ENCODE data around the gene MGST3.
A peak's percentile ranks its signal among the peaks of the same experiment; 100 is the strongest.
"Not testable (repeated sequence)": the region's sequence is repeated elsewhere in the genome, so short reads cannot be mapped to it uniquely, and the experiment has no call there.

The MGST3 gene

DNA sequence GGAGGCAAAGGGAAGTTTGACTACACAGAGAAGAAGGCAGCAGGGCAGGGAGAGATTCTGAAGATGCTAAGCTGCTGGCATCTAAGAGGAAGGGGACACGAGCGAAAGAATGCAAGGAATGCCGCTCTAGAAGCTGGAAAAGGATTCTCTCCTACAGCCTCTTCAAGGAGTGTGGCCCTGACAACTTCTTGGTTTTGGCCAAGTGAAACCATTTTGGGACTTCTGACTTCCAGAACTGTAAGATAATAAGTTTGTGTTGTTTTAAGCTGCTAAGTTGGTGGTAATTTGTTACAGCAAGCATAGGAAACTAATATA, 28.5 kb downstream of the MGST3 start:
- no peak for DNase-seq

DNA sequence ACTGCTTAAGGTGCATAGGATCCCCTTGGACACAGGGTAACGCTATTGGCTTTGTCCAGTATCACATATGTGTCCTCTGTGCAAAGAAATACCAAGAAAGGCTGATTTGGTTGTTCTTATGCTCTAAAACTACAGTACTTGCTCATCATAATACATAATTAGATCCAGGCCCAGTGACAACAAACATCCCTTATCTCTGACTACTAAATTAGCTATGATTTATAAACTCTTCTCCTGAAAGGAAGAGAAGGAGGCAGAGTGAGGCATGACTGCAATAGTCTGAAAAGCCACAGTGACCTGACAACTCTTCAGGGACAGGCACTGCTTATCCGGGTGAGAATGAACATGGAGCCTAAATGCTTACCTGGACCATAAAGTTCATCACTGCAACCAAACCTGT, 30.7 kb downstream of the MGST3 start:
- no peak for DNase-seq

DNA sequence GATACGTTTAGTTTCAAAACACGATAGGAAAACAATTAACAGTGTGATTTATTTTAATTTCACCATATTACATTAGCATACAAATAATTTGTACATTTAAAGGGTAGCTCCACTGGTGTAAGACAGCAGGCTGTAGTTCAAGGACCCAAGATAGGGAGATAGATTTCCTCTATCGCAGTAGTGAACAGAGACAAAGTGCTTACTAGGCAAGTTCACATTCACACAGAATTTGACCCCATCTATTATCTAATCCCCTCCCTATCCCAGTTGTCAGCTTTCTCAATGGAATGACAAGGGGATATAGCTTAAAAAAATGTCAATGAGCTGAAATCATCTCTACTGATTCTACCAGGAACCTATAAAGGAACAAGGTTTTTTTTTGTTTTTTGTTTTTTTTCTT, 31.2 kb downstream of the MGST3 start:
- DNase-seq, result no peak

DNA sequence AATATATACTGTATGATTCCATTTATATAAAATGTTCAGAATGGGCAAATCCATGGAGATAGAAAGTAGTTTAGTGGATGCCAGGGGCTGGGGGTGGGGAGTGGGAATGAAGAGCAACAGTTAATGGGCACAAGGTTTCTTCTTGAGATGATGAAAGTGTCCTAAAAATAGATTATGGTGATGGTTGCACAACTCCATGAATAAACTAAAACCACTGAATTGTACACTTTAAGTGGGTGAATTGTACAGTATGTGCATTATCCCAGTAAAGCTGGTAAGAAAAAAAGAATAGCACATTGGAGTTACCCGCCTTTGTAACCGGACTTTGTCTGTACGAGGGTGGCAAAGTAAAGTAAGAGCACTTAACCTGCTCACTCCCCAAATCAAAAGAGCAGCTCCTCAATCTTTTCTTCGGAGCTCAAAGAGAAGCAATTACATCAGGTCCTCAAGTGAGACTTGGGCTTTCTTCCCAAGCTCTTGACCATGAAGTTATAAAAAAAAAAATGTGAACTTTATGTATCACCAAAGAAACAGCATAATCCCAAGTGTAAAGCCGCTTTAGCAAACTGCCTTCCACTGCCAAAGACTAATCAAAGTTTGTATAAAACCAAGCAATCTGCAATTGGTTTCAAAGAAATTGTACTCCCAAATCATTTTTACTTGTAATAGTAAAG, 35.3 kb downstream of the MGST3 start:
- DNase-seq, result no peak

DNA sequence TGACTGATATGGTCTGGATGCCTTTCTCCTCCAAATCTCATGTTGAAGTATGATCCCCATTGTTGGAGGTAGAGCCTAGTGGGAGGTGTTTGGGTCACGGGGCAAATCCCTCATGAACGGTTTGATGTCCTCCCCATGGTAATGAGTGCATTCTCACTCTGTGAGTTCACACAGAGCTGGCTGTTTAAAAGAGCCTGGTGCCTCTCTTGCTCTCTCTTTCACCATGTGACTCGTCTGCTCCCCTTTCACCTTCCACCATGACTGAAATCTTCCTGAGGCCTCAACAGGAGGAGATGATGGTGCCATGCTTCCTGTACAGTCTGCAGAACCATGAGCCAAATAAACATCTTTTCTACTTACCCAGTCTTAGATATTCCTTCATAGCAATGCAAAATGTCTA, 37.1 kb downstream of the MGST3 start:
- no peak for DNase-seq

DNA sequence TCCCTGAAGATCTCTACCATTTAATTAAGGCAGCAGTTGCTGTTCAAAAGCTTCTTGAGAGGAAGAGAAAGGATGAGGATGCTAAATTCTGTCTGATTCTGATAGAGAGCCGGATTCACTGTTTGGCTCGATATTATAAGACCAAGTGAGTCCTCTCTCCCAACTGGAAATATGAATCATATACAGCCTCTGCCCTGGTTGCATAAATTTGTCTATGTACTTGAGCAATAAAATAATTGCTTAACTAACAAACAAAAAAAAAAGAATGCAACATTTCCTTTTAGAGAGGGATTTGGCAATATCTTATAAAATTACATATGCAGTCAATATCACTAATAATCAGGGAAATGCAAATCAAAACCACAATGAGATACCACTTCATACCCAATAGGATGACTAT, 40.5 kb downstream of the MGST3 start:
- no peak for DNase-seq

DNA sequence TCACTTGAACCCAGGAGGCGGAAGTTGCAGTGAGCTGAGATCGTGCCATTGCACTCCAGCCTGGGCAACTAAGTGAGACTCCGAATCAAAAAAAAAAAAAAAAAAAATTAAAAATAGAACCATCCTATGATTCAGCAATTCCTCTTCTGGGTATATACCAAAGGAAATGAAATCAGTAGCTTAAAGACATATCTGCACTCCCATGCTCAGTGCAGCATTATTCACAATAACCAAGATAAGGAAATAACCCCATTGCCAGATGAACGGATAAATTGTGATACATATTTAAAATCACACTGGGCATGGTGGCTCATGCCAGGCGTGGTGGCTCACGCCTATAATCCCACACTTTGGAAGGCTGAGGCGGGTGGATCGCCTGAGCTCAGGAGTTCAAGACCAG, 43.6 kb downstream of the MGST3 start:
- no peak for DNase-seq

DNA sequence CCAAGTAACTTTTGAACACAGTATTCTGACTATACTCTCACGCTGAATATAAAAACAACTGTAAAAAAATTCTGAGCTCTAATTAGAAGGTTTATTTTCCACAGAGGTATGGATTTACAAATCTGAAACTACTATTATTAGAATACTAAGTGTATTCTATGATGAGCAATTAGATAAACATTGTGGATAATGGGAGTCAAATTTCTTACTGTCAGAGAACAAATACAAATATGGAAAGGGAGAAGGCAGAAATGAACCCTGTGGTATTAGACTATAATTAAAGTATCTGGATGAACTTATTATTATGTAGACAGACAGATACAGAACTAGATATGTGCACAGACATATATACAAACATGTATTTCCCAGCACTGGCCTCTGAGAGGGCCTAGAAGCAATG, 44.8 kb downstream of the MGST3 start:
- no peak for DNase-seq

DNA sequence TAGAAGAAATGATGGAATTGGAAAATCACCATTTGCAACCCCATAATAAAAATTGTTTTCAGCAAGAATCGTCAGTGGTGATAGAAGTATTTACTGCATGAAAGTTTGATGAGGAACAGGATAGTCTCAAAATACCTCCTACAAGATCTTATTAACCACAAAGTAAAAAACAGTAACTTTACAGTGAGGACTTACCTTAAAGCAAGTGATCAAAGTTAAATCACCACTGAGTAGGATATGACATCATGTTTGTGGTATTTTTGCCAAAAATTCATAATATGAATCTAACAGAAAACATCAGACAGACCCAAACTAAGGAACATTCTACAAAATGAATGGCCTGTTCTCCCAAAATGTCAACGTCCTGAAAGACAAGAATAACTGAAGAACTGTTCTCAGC, 47.5 kb downstream of the MGST3 start:
- DNase-seq, result no peak

DNA sequence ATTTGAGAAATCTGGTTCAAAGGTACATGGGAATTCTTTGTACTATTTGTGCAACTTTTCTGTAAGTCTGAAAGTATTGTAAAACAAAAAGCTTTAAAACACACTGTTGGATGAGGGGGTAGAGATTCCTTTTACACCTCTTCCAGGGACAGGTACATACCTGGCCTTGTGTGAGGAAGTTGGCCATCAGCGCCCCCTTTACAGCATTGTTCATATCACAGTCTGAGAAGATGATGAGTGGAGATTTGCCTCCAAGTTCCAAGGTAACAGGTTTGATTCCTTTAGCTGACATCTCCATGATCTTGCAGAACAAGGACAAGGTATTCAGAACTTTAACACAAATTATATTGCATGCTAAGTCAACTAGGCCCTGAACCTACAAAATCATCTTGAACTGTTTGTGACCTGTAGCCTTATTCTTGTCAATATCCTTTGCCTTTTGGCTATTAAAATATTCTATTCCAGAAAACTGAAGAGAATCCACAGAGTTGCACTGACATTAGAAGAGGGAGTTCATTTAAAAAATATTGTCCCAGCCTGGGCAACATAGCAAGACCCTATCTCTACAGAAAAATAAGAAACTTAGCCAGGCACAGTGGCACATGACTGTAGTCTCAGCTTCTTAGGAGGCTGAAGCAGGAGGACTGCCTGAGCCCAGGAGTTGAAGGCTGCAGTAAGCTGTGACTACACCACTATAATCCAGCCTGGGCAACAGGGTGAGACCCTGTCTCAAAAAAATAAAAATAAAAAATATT, 48.4 kb downstream of the MGST3 start:
- no peak for DNase-seq

DNA sequence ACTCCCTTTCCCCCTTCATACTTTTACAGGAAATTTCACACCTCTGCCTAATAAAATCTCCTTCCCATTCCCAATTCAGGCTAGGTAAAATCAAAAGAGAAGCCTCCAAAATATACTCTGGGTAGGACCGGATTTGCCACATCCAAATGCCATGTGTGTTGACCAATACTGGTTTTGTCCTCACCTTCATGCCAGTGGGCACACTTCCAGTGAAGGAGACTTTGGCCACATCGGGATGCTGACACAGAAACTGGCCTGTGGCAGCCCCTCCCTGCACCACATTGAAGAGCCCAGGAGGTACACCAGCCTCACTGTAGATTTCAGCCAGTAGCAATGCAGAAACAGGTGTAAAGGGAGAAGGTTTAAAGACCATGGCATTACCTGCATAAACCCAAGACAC, 49.3 kb downstream of the MGST3 start:
- no peak for DNase-seq

DNA sequence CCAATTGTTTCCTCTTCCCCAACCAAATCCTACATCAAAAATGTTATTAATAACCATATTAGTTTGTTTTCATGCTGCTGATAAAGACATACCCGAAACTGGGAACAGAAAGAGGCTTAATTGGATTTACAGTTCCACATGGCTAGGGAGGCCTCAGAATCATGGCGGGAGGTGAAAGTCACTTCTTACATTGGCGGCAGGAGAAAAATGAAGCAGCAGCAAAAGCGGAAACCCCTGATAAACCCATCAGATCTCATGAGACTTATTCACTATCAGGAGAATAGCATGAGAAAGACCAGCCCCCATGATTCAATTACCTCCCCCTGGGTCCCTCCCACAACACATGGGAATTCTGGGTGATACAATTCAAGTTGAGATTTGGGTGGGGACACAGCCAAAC, 49.7 kb downstream of the MGST3 start:
- DNase-seq, result not testable (repeated sequence)

DNA sequence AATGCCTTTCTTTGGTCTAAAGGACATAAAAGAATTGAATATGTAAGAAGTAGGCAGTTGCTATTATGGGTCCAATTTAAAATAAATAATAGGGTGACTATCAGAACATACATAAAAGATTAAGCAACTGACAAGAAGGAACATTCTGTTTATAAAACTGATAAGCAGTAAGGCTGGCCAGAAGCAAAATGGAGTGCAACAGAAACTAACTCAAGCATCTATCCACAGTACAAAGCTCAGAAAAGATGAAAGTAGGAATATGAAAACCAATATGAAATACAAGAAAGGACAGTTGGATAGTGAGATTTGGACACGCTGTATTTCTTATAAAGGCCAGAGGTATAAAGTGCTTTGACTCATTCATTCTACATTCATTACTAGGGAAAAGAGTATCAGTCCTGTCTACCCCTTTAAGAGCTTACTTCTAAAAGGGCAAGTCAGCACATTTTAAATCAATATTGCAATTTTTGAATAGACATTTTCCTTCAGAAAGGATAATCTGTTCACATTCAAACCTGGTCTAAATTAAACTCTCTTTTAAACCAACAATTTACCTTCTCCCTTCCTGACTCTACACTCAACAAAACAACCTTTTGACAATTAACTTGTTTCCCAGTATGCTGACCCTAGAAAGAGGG, 52.9 kb downstream of the MGST3 start:
- DNase-seq, result no peak

DNA sequence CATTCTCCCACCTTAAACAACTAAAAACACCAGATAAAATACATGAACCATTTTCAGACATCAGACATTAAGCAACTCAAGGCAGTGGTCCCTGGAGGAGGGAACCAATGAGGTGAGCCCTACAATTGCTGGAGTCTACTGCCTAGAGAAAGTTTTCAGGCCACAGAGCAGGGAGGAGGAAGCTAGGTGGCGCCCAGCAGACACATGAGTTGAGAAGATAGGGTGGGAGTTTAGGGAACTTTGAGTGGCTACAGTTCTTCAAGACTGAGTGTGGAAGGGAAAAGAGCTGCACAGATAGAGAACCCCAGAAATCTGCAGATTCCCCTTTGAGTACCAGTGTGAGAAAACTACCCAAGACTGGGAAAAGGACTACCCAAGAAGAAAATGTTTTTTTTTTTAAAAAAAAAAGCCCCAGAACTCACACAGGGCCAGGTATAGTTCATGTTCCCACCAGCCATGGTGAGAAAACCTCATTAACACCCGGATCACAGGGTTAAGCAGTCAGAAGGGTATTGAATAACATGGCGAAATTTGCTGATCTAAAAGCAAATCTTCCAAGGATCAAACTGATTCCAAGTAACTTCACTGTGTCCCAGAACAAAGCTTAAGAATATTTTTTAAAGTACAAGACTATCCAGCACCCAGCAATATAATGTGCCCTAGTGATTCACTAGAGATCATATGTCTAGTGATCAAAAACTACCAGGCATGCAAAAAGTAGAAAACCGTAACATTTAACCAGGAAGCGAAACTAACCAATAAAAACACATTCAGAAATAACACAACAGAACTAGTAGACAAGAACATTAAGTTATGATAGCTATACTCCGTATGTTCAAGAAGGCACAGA, 55.3 kb downstream of the MGST3 start:
- DNase-seq, result no peak

DNA sequence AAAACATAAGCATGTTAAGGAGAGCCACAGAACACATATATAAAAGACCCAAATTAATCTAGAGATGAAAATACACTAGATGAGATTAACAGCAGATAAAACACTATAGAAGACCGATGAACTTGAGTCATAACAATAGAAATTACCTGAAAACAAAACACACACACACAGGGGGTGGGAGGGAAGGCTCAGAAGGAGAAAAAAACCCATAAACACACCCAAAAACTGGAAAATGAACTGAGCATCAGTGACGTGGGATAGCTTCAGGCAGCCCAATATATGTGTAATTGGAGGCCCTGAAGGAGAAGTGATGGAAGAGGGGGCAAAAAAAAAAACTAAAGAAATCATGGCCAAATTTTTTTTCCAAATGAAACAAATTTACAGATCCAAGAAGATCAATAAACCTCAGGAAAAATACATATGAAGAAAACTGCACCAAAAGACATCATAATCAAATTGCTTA, 56.0 kb downstream of the MGST3 start:
- no peak for DNase-seq

DNA sequence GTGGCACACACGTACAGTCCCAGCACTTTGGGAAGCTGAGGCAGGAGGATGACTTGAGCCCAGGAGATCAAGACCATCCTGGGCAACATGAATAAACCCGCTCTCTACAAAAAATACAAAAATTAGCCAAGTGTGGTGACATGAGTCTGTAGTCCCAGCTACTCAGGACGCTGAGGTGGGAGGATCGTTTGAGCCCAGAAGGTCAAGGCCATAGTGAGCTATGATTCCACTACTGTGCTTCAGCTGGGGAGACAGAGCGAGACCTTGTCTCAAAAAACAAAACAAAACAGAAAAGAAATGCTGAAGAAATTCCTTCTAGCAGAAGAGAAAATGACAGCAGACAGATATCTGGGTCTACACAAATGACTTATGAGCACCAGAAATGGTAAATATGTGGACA, 57.0 kb downstream of the MGST3 start:
- DNase-seq, result no peak

DNA sequence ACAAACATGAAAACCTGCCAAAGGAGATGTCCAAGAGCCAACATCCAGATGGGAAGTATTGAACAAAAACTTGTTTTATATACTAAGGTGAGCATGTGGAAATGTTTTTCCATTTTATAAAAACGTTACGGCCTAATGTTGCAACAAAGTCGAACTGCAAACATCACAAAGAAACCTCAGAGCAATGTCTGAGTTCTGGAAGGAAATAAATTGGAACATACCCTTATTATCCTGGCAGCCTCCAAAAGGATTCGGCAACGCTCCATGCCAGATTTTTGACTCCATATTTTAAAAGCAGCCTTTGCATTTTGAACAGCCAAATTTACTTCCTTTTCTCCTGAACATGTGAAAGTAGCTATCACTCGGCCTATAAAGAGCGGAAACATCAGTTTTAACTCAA, 64.0 kb downstream of the MGST3 start:
- DNase-seq, result no peak

DNA sequence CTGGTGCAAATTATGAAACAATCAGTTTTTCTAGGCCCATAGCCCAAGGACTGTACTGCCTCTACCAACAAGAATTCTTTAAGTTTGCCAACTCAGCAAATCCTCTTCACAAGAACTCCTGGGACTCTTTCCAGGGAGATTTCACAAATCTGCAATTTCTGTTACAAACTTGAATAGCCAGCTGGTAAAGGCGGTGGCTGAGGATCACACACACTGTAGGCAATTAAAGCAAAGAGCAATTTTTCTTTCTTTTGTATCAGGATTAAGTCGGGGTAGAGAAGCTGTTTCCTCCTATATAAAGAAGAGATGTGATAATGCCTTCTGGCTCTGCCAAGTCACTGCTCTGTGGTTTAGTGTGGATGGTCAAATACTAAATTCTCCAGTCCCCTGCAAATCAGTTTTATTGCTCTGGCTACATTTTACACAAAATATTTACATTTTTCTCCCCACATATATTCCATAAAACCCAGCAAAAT, 65.6 kb downstream of the MGST3 start:
- DNase-seq, result no peak

DNA sequence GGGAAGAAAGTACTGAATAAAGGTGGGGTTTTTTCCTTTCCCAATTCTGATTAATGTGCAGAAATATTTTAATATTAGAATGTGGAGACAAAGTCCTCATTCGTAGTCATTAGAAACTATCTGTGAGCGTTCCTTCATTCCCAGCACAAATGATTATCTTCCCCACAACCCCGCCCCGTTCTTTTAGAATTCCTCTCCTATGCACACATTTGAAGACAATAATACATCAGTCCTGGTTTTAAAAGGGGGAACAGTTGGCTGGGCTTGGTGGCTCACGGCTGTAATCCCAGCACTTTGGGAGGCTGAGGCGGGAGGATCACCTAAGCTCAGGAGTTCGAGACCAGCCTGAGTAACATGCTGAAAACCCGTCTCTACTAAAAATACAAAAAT, 66.5 kb downstream of the MGST3 start:
- DNase-seq, result no peak

DNA sequence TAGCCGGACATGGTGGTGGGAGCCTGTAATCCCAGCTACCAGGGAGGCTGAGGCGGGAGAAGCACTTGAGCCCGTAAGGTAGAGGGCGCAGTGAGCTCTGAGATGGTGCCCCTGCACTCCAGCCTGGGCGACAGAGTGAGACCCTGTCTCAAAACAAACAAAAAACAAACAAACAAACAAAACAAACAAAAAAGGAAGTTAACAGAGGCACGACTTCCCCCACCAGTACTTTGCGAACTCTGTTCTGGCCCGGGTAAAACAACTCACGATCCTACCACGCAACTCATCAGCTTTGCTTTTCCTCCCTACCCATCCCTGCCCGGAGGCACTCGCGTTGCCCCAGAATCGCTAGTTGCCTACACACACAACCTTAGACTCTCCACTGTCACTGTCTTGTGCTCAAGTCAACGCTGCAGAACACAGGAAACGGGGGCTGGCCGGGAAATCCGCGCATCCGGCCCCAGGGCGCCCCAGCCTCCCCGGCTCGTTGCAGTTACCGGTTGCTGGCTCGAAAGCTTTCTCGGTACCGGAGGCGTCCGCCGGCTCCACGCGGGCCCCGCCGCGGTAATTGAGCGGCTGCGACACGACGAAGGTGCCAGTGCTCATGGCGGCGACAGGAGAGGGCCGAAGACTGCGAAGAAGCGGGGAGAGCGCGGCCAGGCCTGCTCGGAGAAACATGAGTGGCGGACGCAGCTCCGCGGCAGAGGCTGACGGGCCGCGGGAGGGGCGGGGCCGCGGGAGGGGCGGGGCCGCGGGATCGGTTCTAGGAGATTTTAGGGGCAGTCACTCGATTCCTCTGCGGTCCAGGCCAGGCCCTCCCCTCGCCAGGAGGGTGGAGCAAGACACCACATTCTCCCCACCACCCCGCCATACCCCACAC, 67.1 kb downstream of the MGST3 start, which contains the start of gene ALDH9A1:
Gene ALDH9A1 (minus strand): TSS at position 682 of the 880 bp plus-strand sequence. CDS start 4 bp downstream, at position 678.
- DNase-seq, result peak; percentile 62

DNA sequence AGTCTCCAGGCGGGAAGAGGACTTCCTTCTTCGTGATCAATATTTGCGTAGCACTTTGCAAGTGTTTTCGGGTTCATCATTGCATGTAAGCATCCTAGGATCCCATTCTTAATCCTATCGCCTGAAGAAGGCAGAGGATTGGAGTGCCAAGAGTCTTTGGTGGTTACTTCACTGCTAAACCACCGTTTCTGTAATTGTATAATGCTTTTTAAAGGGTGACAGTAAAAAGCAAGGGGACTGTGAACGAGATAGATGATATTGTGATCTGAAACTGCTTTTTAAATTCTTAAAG, 67.7 kb downstream of the MGST3 start:
- no peak for DNase-seq

DNA sequence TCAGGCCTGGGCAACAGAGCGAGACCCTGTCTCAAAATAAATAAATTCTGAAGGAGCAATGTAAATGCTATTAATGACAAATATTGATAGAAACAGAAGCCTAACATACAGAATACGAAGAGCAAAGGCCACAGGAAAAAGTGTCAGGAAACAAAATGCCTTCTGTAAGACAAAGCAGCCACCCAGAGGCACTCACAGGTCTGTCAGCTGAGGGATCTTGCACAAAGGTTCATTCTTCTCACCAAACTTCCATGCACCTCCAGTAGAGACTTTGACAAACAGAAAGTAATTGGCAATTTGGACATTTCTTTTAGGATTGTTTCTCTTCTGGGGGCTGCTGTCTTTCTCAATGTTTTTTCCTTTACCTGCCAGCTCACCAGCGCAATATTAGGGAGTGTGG, 68.5 kb downstream of the MGST3 start:
- DNase-seq, result no peak

Data from NCI-H1092 (cell line).